GM12878 (cell line): ENCODE results near the gene NRXN3. TPM values are rescaled to one million over a fixed set of nuclear protein-coding genes. Genes with fewer than 3 reads are reported as not detected.
A peak's percentile ranks its signal among the peaks of the same experiment; 100 is the strongest.

Source experiments
- ATAC-seq: fragments of 200-7000 bp; cut with Tn5 transposase; 3 replicates; pipeline ENCODE4 v1.9.1; 2020; ENCODE audit warnings: mild to moderate bottlenecking, moderate library complexity
- BruUV-seq: library from RNA; stranded (reverse); fragments of 400-500 nt; replicated peaks from 2 replicates; lab custom pipeline; 2021; lab: Mats Ljungman, UMichigan
- CTCF ChIA-PET: fragments of 300-600 bp; sonication (Branson Sonifier 250); formaldehyde crosslinking; extraction: SDS; loops from one replicate; lab custom pipeline; 2021; ENCODE audit warnings: inconsistent platforms; lab: Yijun Ruan, JAX
- POLR2A ChIA-PET: fragments of 350-600 bp; formaldehyde crosslinking; extraction: SDS; loops from one replicate; lab custom pipeline; 2021; ENCODE audit warnings: inconsistent platforms; lab: Charles Lee
- RAD21 ChIA-PET: fragments of 300-600 bp; sonication (Branson Sonifier 250); formaldehyde crosslinking; loops from one replicate; lab custom pipeline; 2023; ENCODE audit warnings: antibody characterized with exemption; ENCODE audit not compliant: unreplicated experiment; lab: Charles Lee
- SMC1A ChIA-PET: fragments of 300-600 bp; sonication (Branson Sonifier 250); formaldehyde crosslinking; loops from one replicate; lab custom pipeline; 2023; ENCODE audit not compliant: unreplicated experiment, uncharacterized antibody; lab: Charles Lee
- DNase-seq: peaks from one replicate; pipeline ENCODE4 v3.0.0-alpha.2; 2011; ENCODE audit warnings: low read depth, low spot score
- FAIRE-seq: peaks from 3 replicates; lab custom pipeline; 2011; peaks lifted over from hg19 to GRCh38; lab: Jason Lieb, UNC
- H2AFZ ChIP-seq: 2 replicates; pipeline ENCODE4 v1.6.0; 2011; ENCODE audit warnings: low read depth, low read length, control low read depth; ENCODE audit not compliant: control insufficient read depth
- H3K27ac ChIP-seq: 2 replicates; pipeline ENCODE4 v1.5.1; 2011; ENCODE audit warnings: control low read depth; ENCODE audit not compliant: control insufficient read depth, insufficient read depth
- H3K27me3 ChIP-seq, 2 experiments: replicated peaks in 1 of 2; 2 replicates each; pipeline versions ENCODE4 v1.6.0 to v1.6.1; 2011; ENCODE audit warnings: low read length in 1 of 2; ENCODE audit not compliant: control insufficient read depth in 2 of 2, insufficient read depth in 2 of 2
- H3K36me3 ChIP-seq, 2 experiments: 2 replicates each; pipeline ENCODE4 v1.5.1; 2011; ENCODE audit warnings: low read length in 1 of 2; ENCODE audit not compliant: control insufficient read depth in 2 of 2, insufficient read depth in 2 of 2
- H3K4me1 ChIP-seq: 2 replicates; pipeline ENCODE4 v1.6.1; 2011; ENCODE audit warnings: mild to moderate bottlenecking, low read length, moderate library complexity, mixed read lengths; ENCODE audit not compliant: control insufficient read depth, insufficient read depth
- H3K4me2 ChIP-seq: 2 replicates; pipeline ENCODE4 v1.6.0; 2011; ENCODE audit warnings: control low read depth; ENCODE audit not compliant: control insufficient read depth, insufficient read depth
- H3K4me3 ChIP-seq: fragments of 200-600 bp; sonication (generic); 2 replicates; pipeline ENCODE4 v1.5.1; 2016
- H3K79me2 ChIP-seq: 2 replicates; pipeline ENCODE4 v1.6.0; 2011; ENCODE audit warnings: low read length; ENCODE audit not compliant: control insufficient read depth, insufficient read depth
- H3K9ac ChIP-seq: 2 replicates; pipeline ENCODE4 v1.8.0; 2011; ENCODE audit warnings: low read length, control low read depth, mixed read lengths; ENCODE audit not compliant: control insufficient read depth, insufficient read depth
- H3K9me3 ChIP-seq: replicated peaks from 3 replicates; pipeline ENCODE4 v1.5.1; 2011; ENCODE audit warnings: mild to moderate bottlenecking, low read length; ENCODE audit not compliant: control insufficient read depth, insufficient read depth
- H4K20me1 ChIP-seq: 2 replicates; pipeline ENCODE4 v1.6.0; 2011; ENCODE audit not compliant: control insufficient read depth, insufficient read depth
- GATAD2B ChIP-seq: fragments of 450-650 bp; conservative IDR thresholded peaks from 2 replicates; pipeline ENCODE4 v1.6.1; 2017; ENCODE audit warnings: low read depth, mild to moderate bottlenecking, moderate library complexity
- IKZF2 ChIP-seq, 2 experiments: fragments of 450-650 bp; IDR thresholded peaks; 2 replicates each; pipeline ENCODE4 v1.6.1; 2017; ENCODE audit warnings: mild to moderate bottlenecking in 2 of 2, moderate library complexity in 2 of 2
- SPI1 ChIP-seq: IDR thresholded peaks from 2 replicates; pipeline ENCODE4 v1.6.1; 2011; ENCODE audit warnings: low read depth, mild to moderate bottlenecking, low read length, moderate library complexity, borderline replicate concordance; ENCODE audit not compliant: insufficient read depth
- STAT3 ChIP-seq: IDR thresholded peaks from 2 replicates; pipeline ENCODE4 v1.6.1; 2011; ENCODE audit warnings: low read depth, low read length, improper control_type of control experiment
- ZNF384 ChIP-seq: IDR thresholded peaks from 2 replicates; pipeline ENCODE4 v1.6.1; 2012; ENCODE audit warnings: low read depth, mild to moderate bottlenecking, low read length, improper control_type of control experiment, borderline replicate concordance
- WGBS: methylation state at CpG from one replicate; pipeline ENCODE4 v1.1.6; 2016; ENCODE audit warnings: low lambda C conversion rate; ENCODE audit not compliant: insufficient replicate concordance, insufficient coverage; ENCODE audit errors: missing lambda C conversion rate; 5-methylcytosine and 5-hydroxymethylcytosine counted together
- in situ Hi-C: fragments of 300-500 bp; cut with MboI; formaldehyde crosslinking; loops from 9 replicates; pipeline ENCODE4 v1.14.3; 2018; ENCODE audit warnings: mixed read lengths
- intact Hi-C: fragments of 100-400 bp; cut with micrococcal nuclease; formaldehyde crosslinking; loops from one replicate; pipeline ENCODE4 v1.14.2; 2022; ENCODE audit not compliant: unreplicated experiment
- polyA plus RNA-seq, 11 experiments: library from polyadenylated mRNA; depleted of rRNA in 4 of 11; unstranded in 6 of 11; stranded (reverse) in 5 of 11; fragments of >200 nt; fragmentation: Nextera tagmentation in 4 of 11; fragmentation: Illumina TruSeq in 1 of 11; extraction: Ambion mirVana in 4 of 11; extraction: Trizol in 1 of 11; gene quantifications; 1 replicate in 1 of 11; 2 replicates in 10 of 11; pipeline versions ENCODE4 v1.2.1 to v1.2.3, GENCODE V29; 2011 to 2016; ENCODE audit warnings: inconsistent platforms in 2 of 11, missing spikeins in 2 of 11, low read depth in 1 of 11
- total RNA-seq, 4 experiments: library from RNA; depleted of rRNA in 3 of 4; stranded (reverse); fragments of >200 nt in 3 of 4; fragmentation: Illumina TruSeq in 1 of 4; extraction: Trizol in 1 of 4; gene quantifications; 2 replicates each; pipeline versions ENCODE4 v1.2.1 to v1.2.3, GENCODE V29; 2013 to 2021

NRXN3 gene
- total and polyA plus RNA-seq, 10 of the 15 experiments (the other 5 are each of a cell fraction or from before 2014, with no cell fraction given) = 0.52 to 3.3 (median 1.4) TPM

DNA sequence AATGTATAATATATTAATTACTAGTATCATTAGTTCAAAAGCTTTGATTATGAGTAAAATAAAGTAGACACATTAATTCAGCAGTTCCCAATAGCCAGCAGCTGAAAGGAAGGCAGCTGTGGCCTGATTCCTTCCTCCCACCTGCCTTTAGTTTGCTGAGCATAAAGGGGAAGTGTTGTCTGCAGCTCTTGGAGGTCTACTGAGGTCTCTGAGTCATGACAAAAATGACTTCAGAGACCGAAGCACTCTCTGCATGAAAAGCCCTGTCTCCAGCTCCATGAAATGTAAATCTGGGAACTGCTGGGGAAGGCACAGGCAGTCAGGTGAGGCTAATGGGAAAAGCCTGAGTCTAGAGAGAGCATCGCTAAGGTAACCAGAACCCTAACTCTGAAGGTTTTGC, 165.4 kb downstream of the NRXN3 start:
- Histone ChIP-seq H3K27me3 (no peaks in the 10 kb centered on the region), H3K9me3 (no peaks in the 10 kb centered on the region; the same call in 2 of the 3 replicates), H3K9ac (no peak overlapping the region), H3K4me3 (no peak overlapping the region), H4K20me1 (no peaks in the 10 kb centered on the region), H2AFZ (no peak overlapping the region), H3K27ac (no peak overlapping the region), H3K36me3 (no peaks in the 10 kb centered on the region), H3K79me2 (no peaks in the 10 kb centered on the region), H3K4me1 (no peaks in the 10 kb centered on the region), H3K4me2 (no peak overlapping the region)
- whole genome bisulfite sequencing = 0% methylated on average over 2 of the region's 2 CpGs
- TF ChIP-seq IKZF2 (IDR thresholded peaks at IDR 0.05) (no peak), SPI1 (peak; percentile 55; the same call in 1 of the 2 replicates), ZNF384 (no peak)
- FAIRE-seq = no peak
- ChIA-PET CTCF (no interaction called here), SMC1A (no interaction called here), POLR2A (no interaction called here), RAD21 (no interaction called here)
- ATAC-seq = no peak
- no TSS peak for BruUV-seq
- intact Hi-C loops = no loop called here
- no peak for DNase-seq
- in situ Hi-C loops = no loop called here

DNA sequence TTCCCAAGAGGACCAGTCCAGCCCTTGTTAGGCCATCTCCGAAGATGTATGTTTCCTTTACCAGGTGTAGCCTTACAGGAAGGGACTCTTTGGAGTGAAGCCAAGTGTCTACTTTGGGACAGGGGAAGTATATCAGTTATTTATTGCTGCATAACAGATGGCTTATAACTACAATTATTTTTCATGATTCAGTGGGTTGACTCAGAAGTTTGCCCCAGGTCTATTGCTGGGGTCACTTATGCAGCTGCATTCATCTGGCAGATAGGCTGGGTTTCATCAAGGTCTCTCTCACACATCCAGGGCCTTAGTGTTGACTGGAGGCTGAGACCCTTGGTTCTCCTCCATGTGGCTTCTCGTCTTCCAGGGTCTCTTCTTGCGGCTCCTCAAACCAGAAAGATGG, 170.1 kb downstream of the NRXN3 start:
- intact Hi-C loops = no loop called here
- POLR2A ChIA-PET = no interaction called here
- no peak for TF ChIP-seq STAT3
- no peak for TF ChIP-seq GATAD2B
- TF ChIP-seq, all 136 proteins: peak for 0
- no peak overlapping the region for H3K4me3 ChIP-seq
- no peak for DNase-seq
- H3K27ac ChIP-seq = no peak overlapping the region
- no TSS peak for BruUV-seq
- no peaks in the 10 kb centered on the region for H3K79me2 ChIP-seq
- no peak for FAIRE-seq
- CTCF ChIA-PET = no interaction called here
- H3K4me2 ChIP-seq = no peak overlapping the region
- no peak for ATAC-seq
- no peak overlapping the region for H3K9ac ChIP-seq
- SMC1A ChIA-PET = no interaction called here
- RAD21 ChIA-PET = no interaction called here
- H2AFZ ChIP-seq = no peak overlapping the region
- no peaks in the 10 kb centered on the region for H3K36me3 ChIP-seq
- no peaks in the 10 kb centered on the region for H4K20me1 ChIP-seq
- no peaks in the 10 kb centered on the region for H3K4me1 ChIP-seq
- WGBS = 0% methylated on average over 3 of the region's 3 CpGs
- no peaks in the 10 kb centered on the region for H3K27me3 ChIP-seq
- H3K9me3 ChIP-seq = no peaks in the 10 kb centered on the region; the same call in 2 of the 3 replicates
- in situ Hi-C loops = no loop called here
